ENCODE measurements around the gene SLCO2B1. TPM values are rescaled to one million over a fixed set of nuclear protein-coding genes. Genes with fewer than 3 reads are reported as not detected.

SLCO2B1 gene
- total RNA-seq, 1 donor from 2014 or later = 403 TPM

- H3K4me3 ChIP-seq = no peak overlapping the region
- H3K27ac ChIP-seq = no peak overlapping the region
- TF ChIP-seq CTCF (IDR thresholded peaks at IDR 0.05) = no peak
- no peaks in the 10 kb centered on the region for H3K4me1 ChIP-seq
- no peaks in the 10 kb centered on the region for H3K27me3 ChIP-seq
- H3K9me3 ChIP-seq = no peaks in the 10 kb centered on the region
- intact Hi-C loops (cut with DNase I) = no loop called here
- H3K36me3 ChIP-seq = no peaks in the 10 kb centered on the region
- no peak for DNase-seq (ENCODE audit: low spot score in 2 of 2)
These were observed 79.7 kb downstream of the SLCO2B1 start for GRCh38 chr11:75230621-75231020.

- Histone ChIP-seq H3K4me3 (no peak overlapping the region), H3K4me1 (no peaks in the 10 kb centered on the region), H3K27me3 (no peaks in the 10 kb centered on the region), H3K9me3 (no peaks in the 10 kb centered on the region), H3K27ac (no peak overlapping the region), H3K36me3 (no peaks in the 10 kb centered on the region)
- intact Hi-C loops (cut with DNase I) = no loop called here
- TF ChIP-seq CTCF (IDR thresholded peaks at IDR 0.05) = no peak
- peak in 1 of 2 donors; percentile 54 for DNase-seq (ENCODE audit: low spot score in 2 of 2)
These were observed 82.9 kb downstream of the SLCO2B1 start for GRCh38 chr11:75233754-75234172.

GRCh38 chr11:75236062-75236461 is 85.2 kb downstream of the SLCO2B1 start:
- DNase-seq (ENCODE audit: low spot score in 2 of 2) = no peak
- Histone ChIP-seq H3K36me3 (no peaks in the 10 kb centered on the region), H3K4me3 (no peak overlapping the region), H3K27ac (no peak overlapping the region), H3K27me3 (no peaks in the 10 kb centered on the region), H3K9me3 (no peaks in the 10 kb centered on the region), H3K4me1 (peaks cover 2 to 4% of the 10 kb centered on the region in 2 donors)
- intact Hi-C loops (cut with DNase I) = no loop called here
- TF ChIP-seq CTCF (IDR thresholded peaks at IDR 0.05) = no peak

GRCh38 chr11:75237050-75237449 is 86.1 kb downstream of the SLCO2B1 start:
- no peak overlapping the region for H3K27ac ChIP-seq
- H3K36me3 ChIP-seq = no peaks in the 10 kb centered on the region
- intact Hi-C loops (cut with DNase I) = no loop called here
- no peak for DNase-seq (ENCODE audit: low spot score in 2 of 2)
- H3K9me3 ChIP-seq = no peaks in the 10 kb centered on the region
- peaks cover 2 to 4% of the 10 kb centered on the region in 2 donors for H3K4me1 ChIP-seq
- TF ChIP-seq CTCF (IDR thresholded peaks at IDR 0.05) = no peak
- no peak overlapping the region for H3K4me3 ChIP-seq
- no peaks in the 10 kb centered on the region for H3K27me3 ChIP-seq

- H3K36me3 ChIP-seq = no peaks in the 10 kb centered on the region
- H3K27ac ChIP-seq = no peak overlapping the region
- peaks cover 2 to 4% of the 10 kb centered on the region in 2 donors for H3K4me1 ChIP-seq
- DNase-seq (ENCODE audit: low spot score in 2 of 2) = peak in 1 of 2 donors; percentile 58
- intact Hi-C loops (cut with DNase I) = no loop called here
- no peak for TF ChIP-seq CTCF (IDR thresholded peaks at IDR 0.05)
- peaks cover 5% of the 10 kb centered on the region for H3K27me3 ChIP-seq
- H3K4me3 ChIP-seq = no peak overlapping the region
- no peaks in the 10 kb centered on the region for H3K9me3 ChIP-seq
These were observed 87.9 kb downstream of the SLCO2B1 start for GRCh38 chr11:75238595-75239440.
